ENCODE measurements around the gene AGGF1. TPM values are rescaled to one million over a fixed set of nuclear protein-coding genes. Genes with fewer than 3 reads are reported as not detected.

AGGF1 gene
- total and polyA plus RNA-seq, 2 experiments from 2014 or later = 24.4 to 27.5 TPM

DNA sequence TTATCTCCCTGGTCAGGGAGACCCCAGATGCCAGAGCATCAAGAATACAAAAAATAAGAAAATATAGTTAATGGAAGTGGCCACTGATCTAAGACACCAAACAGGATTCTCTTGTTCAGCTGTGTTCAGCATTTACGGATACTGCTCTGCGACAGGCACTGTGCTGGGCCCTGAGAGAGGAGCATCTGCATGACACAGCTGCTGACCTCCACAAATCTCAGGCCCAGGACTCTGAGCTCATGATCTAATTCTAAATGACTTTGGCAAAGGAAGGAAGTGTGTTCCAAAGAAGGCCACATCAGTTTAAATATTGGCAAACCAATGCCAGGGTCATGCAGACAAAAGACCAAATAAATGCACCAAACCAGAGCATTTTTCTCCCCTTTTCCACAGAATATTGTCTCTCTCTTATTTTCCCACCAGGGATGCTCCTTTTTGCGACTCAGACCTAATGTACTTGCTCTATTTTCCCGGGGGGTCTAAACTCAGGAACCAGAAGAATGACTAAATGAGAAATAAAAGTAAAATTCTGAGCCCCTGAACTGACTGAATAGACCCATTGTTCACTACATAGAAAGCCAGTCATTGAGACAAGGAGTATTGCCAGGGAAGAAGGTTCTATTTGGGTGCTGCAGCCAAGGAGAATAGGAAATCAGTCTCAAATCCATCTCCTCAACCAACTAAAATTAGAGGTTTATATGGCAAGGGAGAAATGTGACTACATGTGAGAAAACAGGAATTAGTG, 1.4 kb upstream of the AGGF1 start (continued):
- TF ChIP-seq NANOG (IDR thresholded peaks at IDR 0.05; ENCODE audit: borderline replicate concordance) (no peak), EZH2phosphoT487 (IDR thresholded peaks at IDR 0.05; ENCODE audit: unreplicated experiment) (no peak), ZNF114 (CRISPR knock-in tag; IDR thresholded peaks at IDR 0.05) (no peak)
- TF ChIP-seq, protein P1, sequence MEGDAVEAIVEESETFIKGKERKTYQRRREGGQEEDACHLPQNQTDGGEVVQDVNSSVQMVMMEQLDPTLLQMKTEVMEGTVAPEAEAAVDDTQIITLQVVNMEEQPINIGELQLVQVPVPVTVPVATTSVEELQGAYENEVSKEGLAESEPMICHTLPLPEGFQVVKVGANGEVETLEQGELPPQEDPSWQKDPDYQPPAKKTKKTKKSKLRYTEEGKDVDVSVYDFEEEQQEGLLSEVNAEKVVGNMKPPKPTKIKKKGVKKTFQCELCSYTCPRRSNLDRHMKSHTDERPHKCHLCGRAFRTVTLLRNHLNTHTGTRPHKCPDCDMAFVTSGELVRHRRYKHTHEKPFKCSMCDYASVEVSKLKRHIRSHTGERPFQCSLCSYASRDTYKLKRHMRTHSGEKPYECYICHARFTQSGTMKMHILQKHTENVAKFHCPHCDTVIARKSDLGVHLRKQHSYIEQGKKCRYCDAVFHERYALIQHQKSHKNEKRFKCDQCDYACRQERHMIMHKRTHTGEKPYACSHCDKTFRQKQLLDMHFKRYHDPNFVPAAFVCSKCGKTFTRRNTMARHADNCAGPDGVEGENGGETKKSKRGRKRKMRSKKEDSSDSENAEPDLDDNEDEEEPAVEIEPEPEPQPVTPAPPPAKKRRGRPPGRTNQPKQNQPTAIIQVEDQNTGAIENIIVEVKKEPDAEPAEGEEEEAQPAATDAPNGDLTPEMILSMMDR (conservative IDR thresholded peaks at IDR 0.05; ENCODE audit: low read depth in 2 of 2) = no peak
- TF ChIP-seq, protein P2, sequence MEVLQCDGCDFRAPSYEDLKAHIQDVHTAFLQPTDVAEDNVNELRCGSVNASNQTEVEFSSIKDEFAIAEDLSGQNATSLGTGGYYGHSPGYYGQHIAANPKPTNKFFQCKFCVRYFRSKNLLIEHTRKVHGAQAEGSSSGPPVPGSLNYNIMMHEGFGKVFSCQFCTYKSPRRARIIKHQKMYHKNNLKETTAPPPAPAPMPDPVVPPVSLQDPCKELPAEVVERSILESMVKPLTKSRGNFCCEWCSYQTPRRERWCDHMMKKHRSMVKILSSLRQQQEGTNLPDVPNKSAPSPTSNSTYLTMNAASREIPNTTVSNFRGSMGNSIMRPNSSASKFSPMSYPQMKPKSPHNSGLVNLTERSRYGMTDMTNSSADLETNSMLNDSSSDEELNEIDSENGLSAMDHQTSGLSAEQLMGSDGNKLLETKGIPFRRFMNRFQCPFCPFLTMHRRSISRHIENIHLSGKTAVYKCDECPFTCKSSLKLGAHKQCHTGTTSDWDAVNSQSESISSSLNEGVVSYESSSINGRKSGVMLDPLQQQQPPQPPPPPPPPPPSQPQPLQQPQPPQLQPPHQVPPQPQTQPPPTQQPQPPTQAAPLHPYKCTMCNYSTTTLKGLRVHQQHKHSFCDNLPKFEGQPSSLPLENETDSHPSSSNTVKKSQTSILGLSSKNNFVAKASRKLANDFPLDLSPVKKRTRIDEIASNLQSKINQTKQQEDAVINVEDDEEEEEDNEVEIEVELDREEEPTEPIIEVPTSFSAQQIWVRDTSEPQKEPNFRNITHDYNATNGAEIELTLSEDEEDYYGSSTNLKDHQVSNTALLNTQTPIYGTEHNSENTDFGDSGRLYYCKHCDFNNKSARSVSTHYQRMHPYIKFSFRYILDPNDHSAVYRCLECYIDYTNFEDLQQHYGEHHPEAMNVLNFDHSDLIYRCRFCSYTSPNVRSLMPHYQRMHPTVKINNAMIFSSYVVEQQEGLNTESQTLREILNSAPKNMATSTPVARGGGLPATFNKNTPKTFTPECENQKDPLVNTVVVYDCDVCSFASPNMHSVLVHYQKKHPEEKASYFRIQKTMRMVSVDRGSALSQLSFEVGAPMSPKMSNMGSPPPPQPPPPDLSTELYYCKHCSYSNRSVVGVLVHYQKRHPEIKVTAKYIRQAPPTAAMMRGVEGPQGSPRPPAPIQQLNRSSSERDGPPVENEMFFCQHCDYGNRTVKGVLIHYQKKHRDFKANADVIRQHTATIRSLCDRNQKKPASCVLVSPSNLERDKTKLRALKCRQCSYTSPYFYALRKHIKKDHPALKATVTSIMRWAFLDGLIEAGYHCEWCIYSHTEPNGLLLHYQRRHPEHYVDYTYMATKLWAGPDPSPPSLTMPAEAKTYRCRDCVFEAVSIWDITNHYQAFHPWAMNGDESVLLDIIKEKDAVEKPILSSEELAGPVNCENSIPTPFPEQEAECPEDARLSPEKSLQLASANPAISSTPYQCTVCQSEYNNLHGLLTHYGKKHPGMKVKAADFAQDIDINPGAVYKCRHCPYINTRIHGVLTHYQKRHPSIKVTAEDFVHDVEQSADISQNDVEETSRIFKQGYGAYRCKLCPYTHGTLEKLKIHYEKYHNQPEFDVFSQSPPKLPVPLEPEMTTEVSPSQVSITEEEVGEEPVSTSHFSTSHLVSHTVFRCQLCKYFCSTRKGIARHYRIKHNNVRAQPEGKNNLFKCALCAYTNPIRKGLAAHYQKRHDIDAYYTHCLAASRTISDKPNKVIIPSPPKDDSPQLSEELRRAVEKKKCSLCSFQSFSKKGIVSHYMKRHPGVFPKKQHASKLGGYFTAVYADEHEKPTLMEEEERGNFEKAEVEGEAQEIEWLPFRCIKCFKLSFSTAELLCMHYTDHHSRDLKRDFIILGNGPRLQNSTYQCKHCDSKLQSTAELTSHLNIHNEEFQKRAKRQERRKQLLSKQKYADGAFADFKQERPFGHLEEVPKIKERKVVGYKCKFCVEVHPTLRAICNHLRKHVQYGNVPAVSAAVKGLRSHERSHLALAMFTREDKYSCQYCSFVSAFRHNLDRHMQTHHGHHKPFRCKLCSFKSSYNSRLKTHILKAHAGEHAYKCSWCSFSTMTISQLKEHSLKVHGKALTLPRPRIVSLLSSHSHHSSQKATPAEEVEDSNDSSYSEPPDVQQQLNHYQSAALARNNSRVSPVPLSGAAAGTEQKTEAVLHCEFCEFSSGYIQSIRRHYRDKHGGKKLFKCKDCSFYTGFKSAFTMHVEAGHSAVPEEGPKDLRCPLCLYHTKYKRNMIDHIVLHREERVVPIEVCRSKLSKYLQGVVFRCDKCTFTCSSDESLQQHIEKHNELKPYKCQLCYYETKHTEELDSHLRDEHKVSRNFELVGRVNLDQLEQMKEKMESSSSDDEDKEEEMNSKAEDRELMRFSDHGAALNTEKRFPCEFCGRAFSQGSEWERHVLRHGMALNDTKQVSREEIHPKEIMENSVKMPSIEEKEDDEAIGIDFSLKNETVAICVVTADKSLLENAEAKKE (CRISPR knock-in tag; IDR thresholded peaks at IDR 0.05) = no peak

GRCh38 chr5:77029376-77029885, 773 bp upstream of the AGGF1 start:
- Histone ChIP-seq H3K27me3 (ENCODE audit: insufficient read depth) (peaks cover 8% of the 10 kb centered on the region; the same call in 1 of the 2 replicates), H3F3A (replicated peaks; ENCODE audit: low read depth) (peaks cover 3% of the 10 kb centered on the region; the same call in 1 of the 2 replicates), H3K9me2 (ENCODE audit: insufficient read depth) (0 out of 2 replicates have a peak, but pooled peaks cover 3% of the 10 kb centered on the region), H3K36me3 (ENCODE audit: insufficient read depth) (peaks cover 11% of the 10 kb centered on the region; the same call in 1 of the 2 replicates), H3K4me1 (ENCODE audit: insufficient read depth) (no peaks in the 10 kb centered on the region), H3K27ac (ENCODE audit: low read depth) (no peak overlapping the region), H4K20me1 (replicated peaks; ENCODE audit: insufficient read depth) (no peaks in the 10 kb centered on the region), H3K79me2 (replicated peaks; ENCODE audit: insufficient read depth) (0 out of 2 replicates have a peak, but pooled peaks cover 5% of the 10 kb centered on the region), H2AFZ (peak overlapping the region; percentile 97; the same call in 1 of the 2 replicates), H3K4me2 (no peak overlapping the region), H3K4me3 (peak overlapping the region; percentile 79; the same call in 1 of the 2 replicates)
- Mint-ChIP-seq H3K36me3 (ENCODE audit: low read depth) (peaks cover 30% of the 10 kb centered on the region), H3K9me3 (peaks cover 27% of the 10 kb centered on the region), H3K4me1 (peaks cover 6% of the 10 kb centered on the region), H3K27me3 (ENCODE audit: insufficient read depth, low read depth, poor library complexity) (peaks cover 10% of the 10 kb centered on the region), H3K27ac (no peak overlapping the region), H3K4me3 (no peak overlapping the region)
- DNase-seq (ENCODE audit: low spot score) (no peak), ATAC-seq (no peak)
- TF ChIP-seq, protein P1 (conservative IDR thresholded peaks at IDR 0.05; ENCODE audit: low read depth in 2 of 2) = no peak
- TF ChIP-seq, protein P3, sequence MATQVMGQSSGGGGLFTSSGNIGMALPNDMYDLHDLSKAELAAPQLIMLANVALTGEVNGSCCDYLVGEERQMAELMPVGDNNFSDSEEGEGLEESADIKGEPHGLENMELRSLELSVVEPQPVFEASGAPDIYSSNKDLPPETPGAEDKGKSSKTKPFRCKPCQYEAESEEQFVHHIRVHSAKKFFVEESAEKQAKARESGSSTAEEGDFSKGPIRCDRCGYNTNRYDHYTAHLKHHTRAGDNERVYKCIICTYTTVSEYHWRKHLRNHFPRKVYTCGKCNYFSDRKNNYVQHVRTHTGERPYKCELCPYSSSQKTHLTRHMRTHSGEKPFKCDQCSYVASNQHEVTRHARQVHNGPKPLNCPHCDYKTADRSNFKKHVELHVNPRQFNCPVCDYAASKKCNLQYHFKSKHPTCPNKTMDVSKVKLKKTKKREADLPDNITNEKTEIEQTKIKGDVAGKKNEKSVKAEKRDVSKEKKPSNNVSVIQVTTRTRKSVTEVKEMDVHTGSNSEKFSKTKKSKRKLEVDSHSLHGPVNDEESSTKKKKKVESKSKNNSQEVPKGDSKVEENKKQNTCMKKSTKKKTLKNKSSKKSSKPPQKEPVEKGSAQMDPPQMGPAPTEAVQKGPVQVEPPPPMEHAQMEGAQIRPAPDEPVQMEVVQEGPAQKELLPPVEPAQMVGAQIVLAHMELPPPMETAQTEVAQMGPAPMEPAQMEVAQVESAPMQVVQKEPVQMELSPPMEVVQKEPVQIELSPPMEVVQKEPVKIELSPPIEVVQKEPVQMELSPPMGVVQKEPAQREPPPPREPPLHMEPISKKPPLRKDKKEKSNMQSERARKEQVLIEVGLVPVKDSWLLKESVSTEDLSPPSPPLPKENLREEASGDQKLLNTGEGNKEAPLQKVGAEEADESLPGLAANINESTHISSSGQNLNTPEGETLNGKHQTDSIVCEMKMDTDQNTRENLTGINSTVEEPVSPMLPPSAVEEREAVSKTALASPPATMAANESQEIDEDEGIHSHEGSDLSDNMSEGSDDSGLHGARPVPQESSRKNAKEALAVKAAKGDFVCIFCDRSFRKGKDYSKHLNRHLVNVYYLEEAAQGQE (IDR thresholded peaks at IDR 0.05; ENCODE audit: unreplicated experiment) = no peak
- no peak for TF ChIP-seq NANOG (IDR thresholded peaks at IDR 0.05; ENCODE audit: borderline replicate concordance)
- TF ChIP-seq JUNB (IDR thresholded peaks at IDR 0.05; ENCODE audit: unreplicated experiment) = no peak
- TF ChIP-seq POLR2AphosphoS5 (IDR thresholded peaks at IDR 0.05; ENCODE audit: low read depth) = no peak
